Endothelial cell of umbilical vein (primary cell): ENCODE data around the gene TRIM69. TPM values are rescaled to one million over a fixed set of nuclear protein-coding genes. Genes with fewer than 3 reads are reported as not detected.

Experiments
- BruUV-seq: library from RNA; stranded (reverse); fragments of 400-500 nt; replicated peaks from 2 replicates; lab custom pipeline; 2021; lab: Mats Ljungman, UMichigan
- CTCF ChIA-PET: fragments of 300-600, 350-600 bp; sonication (Branson Sonifier 250); formaldehyde crosslinking; loops from one replicate; lab custom pipeline; 2021; ENCODE audit warnings: antibody characterized with exemption, inconsistent platforms; lab: Charles Lee
- POLR2A ChIA-PET: fragments of 300-600, 350-600 bp; sonication (Branson Sonifier 250); formaldehyde crosslinking; loops from one replicate; lab custom pipeline; 2021; ENCODE audit warnings: antibody characterized with exemption, inconsistent platforms; lab: Charles Lee
- DNase-seq: peaks from one replicate; pipeline ENCODE4 v3.0.0-alpha.2; 2011; ENCODE audit warnings: low read depth, low spot score
- FAIRE-seq: peaks from 2 replicates; lab custom pipeline; 2011; peaks lifted over from hg19 to GRCh38; lab: Jason Lieb, UNC
- H2AFZ ChIP-seq: 2 replicates; pipeline ENCODE4 v1.6.0; 2012; ENCODE audit warnings: low read depth, low read length, control low read depth, inconsistent platforms
- H3K27ac ChIP-seq: 2 replicates; pipeline ENCODE4 v1.5.1; 2011; ENCODE audit warnings: low read depth, mild to moderate bottlenecking, control low read depth, low read length, moderate library complexity; ENCODE audit not compliant: insufficient read depth
- H3K27me3 ChIP-seq, 2 experiments: 2 replicates each; pipeline versions ENCODE4 v1.6.0 to v1.6.1; 2011; ENCODE audit warnings: low read length in 2 of 2, mixed read lengths in 1 of 2; ENCODE audit not compliant: control insufficient read depth in 2 of 2, insufficient read depth in 2 of 2
- H3K36me3 ChIP-seq, 2 experiments: 2 replicates in 1 of 2; 3 replicates in 1 of 2; pipeline ENCODE4 v1.5.1; 2011; ENCODE audit warnings: low read length in 2 of 2, mild to moderate bottlenecking in 1 of 2, moderate library complexity in 1 of 2; ENCODE audit not compliant: control insufficient read depth in 2 of 2, insufficient read depth in 2 of 2; ENCODE audit errors: extremely low read depth in 1 of 2
- H3K4me1 ChIP-seq: 3 replicates; pipeline ENCODE4 v1.5.1; 2011; ENCODE audit warnings: mild to moderate bottlenecking, low read length; ENCODE audit not compliant: control insufficient read depth, insufficient read depth; ENCODE audit errors: extremely low read depth
- H3K4me2 ChIP-seq: 2 replicates; pipeline ENCODE4 v1.6.1; 2011; ENCODE audit warnings: low read length, control low read depth, mixed read lengths; ENCODE audit not compliant: insufficient read depth
- H3K4me3 ChIP-seq, 3 experiments: fragments of 200-600 bp in 1 of 3; sonication (generic), shearing (Covaris generic) in 1 of 3; replicated peaks in 1 of 3; 2 replicates each; pipeline ENCODE4 v1.5.1; 2011 to 2016; ENCODE audit warnings: control low read depth in 3 of 3, low read length in 3 of 3, mild to moderate bottlenecking in 2 of 3, inconsistent platforms in 1 of 3, low read depth in 1 of 3, moderate library complexity in 1 of 3; ENCODE audit not compliant: insufficient read depth in 1 of 3
- H3K79me2 ChIP-seq: 2 replicates; pipeline ENCODE4 v1.6.0; 2012; ENCODE audit warnings: low read length, inconsistent platforms; ENCODE audit not compliant: control insufficient read depth, insufficient read depth
- H3K9ac ChIP-seq: replicated peaks from 2 replicates; pipeline ENCODE3; 2011; ENCODE audit warnings: low read length, control low read depth; ENCODE audit not compliant: insufficient read depth; ENCODE audit errors: extremely low read depth
- H3K9me1 ChIP-seq: replicated peaks from 3 replicates; pipeline ENCODE4 v1.6.0; 2011; ENCODE audit warnings: mild to moderate bottlenecking, low read length; ENCODE audit not compliant: control insufficient read depth, insufficient read depth; ENCODE audit errors: extremely low read depth
- H3K9me3 ChIP-seq: replicated peaks from 2 replicates; pipeline ENCODE4 v1.5.1; 2012; ENCODE audit warnings: low read length, inconsistent platforms; ENCODE audit not compliant: control insufficient read depth, insufficient read depth
- H4K20me1 ChIP-seq: replicated peaks from 2 replicates; pipeline ENCODE3; 2011; ENCODE audit warnings: mild to moderate bottlenecking, low read length; ENCODE audit not compliant: control insufficient read depth, insufficient read depth; ENCODE audit errors: extremely low read depth
- EZH2 ChIP-seq: IDR thresholded peaks from 2 replicates; pipeline ENCODE4 v1.6.1; 2012; ENCODE audit warnings: borderline replicate concordance, low read depth, mild to moderate bottlenecking, moderate library complexity, low read length, inconsistent platforms; ENCODE audit not compliant: severe bottlenecking
- FOS ChIP-seq: IDR thresholded peaks from 2 replicates; pipeline ENCODE4 v1.6.1; 2011; ENCODE audit warnings: mild to moderate bottlenecking, low read length, moderate library complexity, borderline replicate concordance; ENCODE audit not compliant: insufficient read depth
- GATA2 ChIP-seq: IDR thresholded peaks from 2 replicates; pipeline ENCODE4 v1.7.0; 2011; ENCODE audit warnings: low read depth, mild to moderate bottlenecking, moderate library complexity, mixed read lengths, low read length; ENCODE audit not compliant: insufficient read length, insufficient read depth
- JUN ChIP-seq: IDR thresholded peaks from 2 replicates; pipeline ENCODE4 v1.6.1; 2011; ENCODE audit warnings: borderline replicate concordance, low read depth; ENCODE audit not compliant: insufficient read length, insufficient read depth
- MYC ChIP-seq: IDR thresholded peaks from one replicate; pipeline ENCODE4 v1.6.1; 2011; ENCODE audit warnings: mild to moderate bottlenecking, low read depth, low read length
- POLR2A ChIP-seq: IDR thresholded peaks from 2 replicates; pipeline ENCODE4 v1.6.1; 2012; ENCODE audit warnings: low read depth, mild to moderate bottlenecking, control low read depth, low read length
- POLR2AphosphoS5 ChIP-seq: IDR thresholded peaks from 2 replicates; pipeline ENCODE4 v1.6.1; 2012; ENCODE audit warnings: low read depth, mild to moderate bottlenecking, control low read depth, low read length, moderate library complexity; ENCODE audit not compliant: insufficient read depth
- dilution Hi-C: fragments of 300-500 bp; cut with MboI; formaldehyde crosslinking; loops from one replicate; pipeline ENCODE4 v1.15.0; 2019; ENCODE audit warnings: low sequenced_read_pairs; ENCODE audit not compliant: extremely low pct_ligation_motif_present
- intact Hi-C: fragments of 100-400 bp; cut with micrococcal nuclease; formaldehyde crosslinking; loops from one replicate; pipeline ENCODE4 v1.10.0; 2022
- polyA plus RNA-seq, 4 experiments: library from polyadenylated mRNA; depleted of rRNA in 3 of 4; stranded (reverse) in 3 of 4; unstranded in 1 of 4; fragments of >200 nt; gene quantifications; 2 replicates each; pipeline versions ENCODE4 v1.2.1 to v1.2.3, GENCODE V29; 2011 to 2012; ENCODE audit warnings: missing spikeins in 1 of 4
- total RNA-seq: library from RNA; stranded (reverse); gene quantifications from 2 replicates; pipeline ENCODE4 v1.2.3, GENCODE V29; 2021
- TF ChIP-seq, protein P1 (sequence below), 2 donors: IDR thresholded peaks; 1 replicate in 1 of 2; 2 replicates in 1 of 2; pipeline ENCODE4 v1.5.1; 2011; ENCODE audit warnings: low read length in 2 of 2, mild to moderate bottlenecking in 2 of 2, moderate library complexity in 2 of 2, control low read depth in 1 of 2, inconsistent platforms in 1 of 2, low read depth in 1 of 2; ENCODE audit not compliant: insufficient read depth in 1 of 2; ENCODE audit errors: extremely low read depth in 1 of 2
- TF ChIP-seq, protein P2 (sequence below): IDR thresholded peaks from 2 replicates; pipeline ENCODE4 v1.6.1; 2011; ENCODE audit not compliant: insufficient read depth, insufficient read length

TRIM69 gene
- total and polyA plus RNA-seq, 2 donors (not counting 3 experiments of a cell fraction or from before 2014, with no cell fraction given): 4.8 to 13.0 TPM

DNA sequence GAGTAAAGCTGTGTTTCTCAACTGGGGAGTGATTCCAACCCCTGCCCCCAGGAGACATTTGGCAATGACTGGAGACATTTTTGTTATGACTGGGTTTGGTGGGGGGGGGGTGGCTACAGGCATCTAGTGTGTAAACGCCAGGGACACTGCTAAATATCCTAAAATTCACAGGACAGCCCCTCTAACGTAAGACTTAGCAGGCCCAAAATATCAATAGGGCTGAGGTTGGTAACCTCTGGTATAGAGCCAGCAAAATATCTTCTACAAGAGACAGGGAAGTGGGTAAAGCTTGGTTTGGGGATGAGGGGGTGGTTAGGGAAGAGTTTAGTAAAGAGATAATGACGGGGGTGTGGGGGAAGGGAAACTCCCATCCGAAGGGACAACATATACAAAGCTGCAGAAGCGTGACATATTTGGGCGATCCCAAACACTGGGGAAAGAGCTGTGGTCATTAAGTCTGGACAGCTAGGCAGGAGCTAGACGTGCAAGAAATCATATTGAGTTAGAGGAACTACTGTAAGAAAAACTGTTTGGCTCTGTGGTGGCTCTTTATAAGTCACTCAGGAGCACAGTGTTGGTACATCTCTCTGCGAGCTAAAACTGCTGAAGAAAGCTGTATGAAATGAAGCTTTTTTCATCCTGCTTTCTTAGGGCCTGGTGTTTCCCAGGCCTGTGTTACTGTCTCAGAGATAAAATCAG, 697 bp upstream of the TRIM69 start:
- Histone ChIP-seq H3K4me2 (no peak overlapping the region), H3K79me2 (no peaks in the 10 kb centered on the region), H3K9ac (no peak overlapping the region), H3K4me1 (peaks cover 2% of the 10 kb centered on the region), H3K9me3 (no peaks in the 10 kb centered on the region), H3K27ac (no peak overlapping the region), H2AFZ (no peak overlapping the region), H3K9me1 (no peaks in the 10 kb centered on the region), H3K36me3 (peaks cover 0 to 2% of the 10 kb centered on the region in 2 experiments), H3K27me3 (no peaks in the 10 kb centered on the region), H4K20me1 (no peaks in the 10 kb centered on the region), H3K4me3 (no peak overlapping the region)
- DNase-seq (no peak), FAIRE-seq (no peak)
- no peak for TF ChIP-seq JUN
- no peak for TF ChIP-seq FOS
- no peak for TF ChIP-seq GATA2
- TF ChIP-seq EZH2: no peak
- TF ChIP-seq, protein P1, sequence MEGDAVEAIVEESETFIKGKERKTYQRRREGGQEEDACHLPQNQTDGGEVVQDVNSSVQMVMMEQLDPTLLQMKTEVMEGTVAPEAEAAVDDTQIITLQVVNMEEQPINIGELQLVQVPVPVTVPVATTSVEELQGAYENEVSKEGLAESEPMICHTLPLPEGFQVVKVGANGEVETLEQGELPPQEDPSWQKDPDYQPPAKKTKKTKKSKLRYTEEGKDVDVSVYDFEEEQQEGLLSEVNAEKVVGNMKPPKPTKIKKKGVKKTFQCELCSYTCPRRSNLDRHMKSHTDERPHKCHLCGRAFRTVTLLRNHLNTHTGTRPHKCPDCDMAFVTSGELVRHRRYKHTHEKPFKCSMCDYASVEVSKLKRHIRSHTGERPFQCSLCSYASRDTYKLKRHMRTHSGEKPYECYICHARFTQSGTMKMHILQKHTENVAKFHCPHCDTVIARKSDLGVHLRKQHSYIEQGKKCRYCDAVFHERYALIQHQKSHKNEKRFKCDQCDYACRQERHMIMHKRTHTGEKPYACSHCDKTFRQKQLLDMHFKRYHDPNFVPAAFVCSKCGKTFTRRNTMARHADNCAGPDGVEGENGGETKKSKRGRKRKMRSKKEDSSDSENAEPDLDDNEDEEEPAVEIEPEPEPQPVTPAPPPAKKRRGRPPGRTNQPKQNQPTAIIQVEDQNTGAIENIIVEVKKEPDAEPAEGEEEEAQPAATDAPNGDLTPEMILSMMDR (IDR thresholded peaks at IDR 0.05; ENCODE audit: extremely low read depth in 1 of 2, insufficient read depth in 1 of 2, low read depth in 1 of 2, low read length in 2 of 2): no peak
- no peak for TF ChIP-seq POLR2AphosphoS5
- TF ChIP-seq, protein P2, sequence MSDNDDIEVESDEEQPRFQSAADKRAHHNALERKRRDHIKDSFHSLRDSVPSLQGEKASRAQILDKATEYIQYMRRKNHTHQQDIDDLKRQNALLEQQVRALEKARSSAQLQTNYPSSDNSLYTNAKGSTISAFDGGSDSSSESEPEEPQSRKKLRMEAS: no peak
- TF ChIP-seq POLR2A: no peak
- no peak for TF ChIP-seq MYC
- intact Hi-C loops (no loop called here), dilution Hi-C loops (loop anchor here (25.0 kb wide), 1 partner anchor 148 kb away; no protein-coding TSS in a partner anchor)
- ChIA-PET POLR2A (interaction anchor here (0.6 to 2.9 kb wide), 3 partner anchors 20 to 24 kb away, joined by 3 to 20 read pairs (median 3); partner anchors contain the start of genes B2M and PATL2), CTCF (interaction anchor here (0.7 to 5.0 kb wide), 15 partner anchors 9 to 156 kb away, joined by 3 to 107 read pairs (median 5); partner anchors contain the start of genes B2M, PATL2 and SPG11)
- no TSS peak for BruUV-seq
